Stomach (tissue), 4 donors: ENCODE data around the gene ACOT9.

ENCODE experiments used
- CTCF ChIP-seq, 7 experiments: fragments of 450-650 bp in 4 of 7; fragments of 200-600 bp in 3 of 7; sonication (generic) in 3 of 7; IDR thresholded peaks; one replicate each; pipeline ENCODE4 v1.5.1; 2016 to 2019; ENCODE audit warnings: antibody characterized with exemption in 7 of 7, control low read depth in 2 of 7, mild to moderate bottlenecking in 1 of 7
- EP300 ChIP-seq: sonication (generic); formaldehyde crosslinking; IDR thresholded peaks from one replicate; pipeline ENCODE4 v1.6.1; 2017; ENCODE audit warnings: antibody characterized with exemption
- POLR2AphosphoS5 ChIP-seq, 3 donors: sonication (generic); formaldehyde crosslinking; IDR thresholded peaks; one replicate each; pipeline ENCODE4 v1.6.1; 2016; ENCODE audit warnings: antibody characterized with exemption in 3 of 3

GRCh38 chrX:23789386-23790154 is 46.5 kb upstream of the ACOT9 start:
- TF ChIP-seq CTCF (IDR thresholded peaks at IDR 0.05) (no peak), POLR2AphosphoS5 (IDR thresholded peaks at IDR 0.05) (no peak), EP300 (no peak)
